Loucy (cell line): Measurements from ENCODE around the gene AGBL3.

Source experiments
- H2AFZ ChIP-seq: fragments of 200-600 bp; sonication (generic); 2 replicates; pipeline ENCODE4 v1.6.0; 2016; ENCODE audit warnings: antibody characterized with exemption, mild to moderate bottlenecking, low read length, moderate library complexity
- H3F3A ChIP-seq: fragments of 200-600 bp; 2 replicates; pipeline ENCODE4 v1.6.0; 2016; ENCODE audit warnings: antibody characterized with exemption, low read depth, mild to moderate bottlenecking
- H3K27me3 ChIP-seq: fragments of 200-600 bp; sonication (generic); 2 replicates; pipeline ENCODE4 v1.6.1; 2014; ENCODE audit warnings: low read length, mild to moderate bottlenecking; ENCODE audit not compliant: insufficient read depth, poor library complexity, severe bottlenecking
- H3K36me3 ChIP-seq: fragments of 200-600 bp; sonication (generic); 2 replicates; pipeline ENCODE4 v1.6.1; 2016; ENCODE audit warnings: low read length; ENCODE audit not compliant: insufficient read depth
- H3K4me1 ChIP-seq: fragments of 200-600 bp; sonication (generic); 2 replicates; pipeline ENCODE4 v1.5.1; 2014; ENCODE audit warnings: low read length, mild to moderate bottlenecking; ENCODE audit not compliant: insufficient read depth, poor library complexity, severe bottlenecking
- H3K4me2 ChIP-seq: fragments of 200-600 bp; sonication (generic); 2 replicates; pipeline ENCODE4 v1.6.0; 2014; ENCODE audit warnings: antibody characterized with exemption, low read length, low read depth, mild to moderate bottlenecking; ENCODE audit not compliant: poor library complexity, severe bottlenecking
- H3K4me3 ChIP-seq: fragments of 200-600 bp; sonication (generic); 2 replicates; pipeline ENCODE4 v1.5.1; 2014; ENCODE audit warnings: low read length, mild to moderate bottlenecking, mixed read lengths; ENCODE audit not compliant: poor library complexity, severe bottlenecking
- H3K79me2 ChIP-seq: fragments of 200-600 bp; sonication (generic); 2 replicates; pipeline ENCODE4 v1.6.1; 2014; ENCODE audit warnings: low read length; ENCODE audit not compliant: insufficient read depth
- H3K9ac ChIP-seq: fragments of 200-600 bp; sonication (generic); 2 replicates; pipeline ENCODE4 v1.6.0; 2014; ENCODE audit warnings: mild to moderate bottlenecking, low read depth, low read length, moderate library complexity; ENCODE audit not compliant: poor library complexity, severe bottlenecking
- H3K9me2 ChIP-seq: fragments of 200-600 bp; sonication (generic); replicated peaks from 2 replicates; pipeline ENCODE4 v1.6.1; 2016; ENCODE audit warnings: low read depth, low read length, mixed read lengths
- H3K9me3 ChIP-seq: fragments of 200-600 bp; sonication (generic); 2 replicates; pipeline ENCODE4 v1.6.1; 2014; ENCODE audit warnings: mild to moderate bottlenecking, antibody characterized with exemption, low read length, low read depth; ENCODE audit not compliant: insufficient read depth
- H4K20me1 ChIP-seq: fragments of 200-600 bp; sonication (generic); 2 replicates; pipeline ENCODE4 v1.6.0; 2014; ENCODE audit warnings: antibody characterized with exemption, low read length, mild to moderate bottlenecking; ENCODE audit not compliant: insufficient read depth, poor library complexity, severe bottlenecking
- EZH2phosphoT487 ChIP-seq: fragments of 200-600 bp; IDR thresholded peaks from 2 replicates; pipeline ENCODE4 v1.6.1; 2018; ENCODE audit warnings: antibody characterized with exemption, mild to moderate bottlenecking, moderate library complexity, borderline replicate concordance
- TF ChIP-seq, protein P1 (sequence below): fragments of 200-600 bp; sonication (generic); conservative IDR thresholded peaks from 2 replicates; pipeline ENCODE4 v1.5.1; 2014; ENCODE audit warnings: mild to moderate bottlenecking, antibody characterized with exemption, low read length

Gene AGBL3

DNA sequence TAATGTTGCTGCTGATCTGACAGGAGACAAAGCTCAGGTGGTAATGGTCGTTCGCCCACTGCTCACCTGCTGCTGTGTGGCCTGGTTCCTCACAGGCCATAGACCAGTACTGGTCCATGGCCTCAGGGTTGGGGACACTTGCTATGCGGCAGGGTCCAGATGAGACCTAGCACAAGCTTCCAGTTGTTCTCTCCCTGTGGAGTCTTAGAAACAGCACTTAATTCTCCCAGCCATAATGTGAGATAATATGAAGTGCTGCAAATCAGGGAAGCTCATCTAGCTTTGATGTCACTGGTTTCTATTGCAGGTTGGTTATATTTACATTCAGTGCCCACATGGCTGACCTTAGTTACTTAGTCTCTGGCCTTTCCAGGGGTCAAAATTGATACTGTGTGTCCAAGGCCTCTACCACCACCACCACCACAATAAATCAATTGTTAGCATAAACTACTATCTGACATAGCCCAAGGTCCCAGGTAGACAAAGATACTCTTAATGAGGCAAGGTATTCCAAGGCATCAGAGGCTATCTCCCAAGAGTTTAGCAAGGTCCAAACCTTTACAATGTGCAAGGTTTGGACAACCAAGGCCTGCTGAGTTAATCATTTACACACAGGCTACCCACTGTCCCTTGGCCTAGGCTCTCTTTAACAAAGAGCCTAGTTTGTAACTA is 11.0 kb downstream of the AGBL3 start:
- H2AFZ ChIP-seq = no peak overlapping the region
- H3K79me2 ChIP-seq = no peaks in the 10 kb centered on the region
- no peak overlapping the region for H3K4me2 ChIP-seq
- no peaks in the 10 kb centered on the region for H4K20me1 ChIP-seq
- TF ChIP-seq, protein P1, sequence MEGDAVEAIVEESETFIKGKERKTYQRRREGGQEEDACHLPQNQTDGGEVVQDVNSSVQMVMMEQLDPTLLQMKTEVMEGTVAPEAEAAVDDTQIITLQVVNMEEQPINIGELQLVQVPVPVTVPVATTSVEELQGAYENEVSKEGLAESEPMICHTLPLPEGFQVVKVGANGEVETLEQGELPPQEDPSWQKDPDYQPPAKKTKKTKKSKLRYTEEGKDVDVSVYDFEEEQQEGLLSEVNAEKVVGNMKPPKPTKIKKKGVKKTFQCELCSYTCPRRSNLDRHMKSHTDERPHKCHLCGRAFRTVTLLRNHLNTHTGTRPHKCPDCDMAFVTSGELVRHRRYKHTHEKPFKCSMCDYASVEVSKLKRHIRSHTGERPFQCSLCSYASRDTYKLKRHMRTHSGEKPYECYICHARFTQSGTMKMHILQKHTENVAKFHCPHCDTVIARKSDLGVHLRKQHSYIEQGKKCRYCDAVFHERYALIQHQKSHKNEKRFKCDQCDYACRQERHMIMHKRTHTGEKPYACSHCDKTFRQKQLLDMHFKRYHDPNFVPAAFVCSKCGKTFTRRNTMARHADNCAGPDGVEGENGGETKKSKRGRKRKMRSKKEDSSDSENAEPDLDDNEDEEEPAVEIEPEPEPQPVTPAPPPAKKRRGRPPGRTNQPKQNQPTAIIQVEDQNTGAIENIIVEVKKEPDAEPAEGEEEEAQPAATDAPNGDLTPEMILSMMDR = no peak
- TF ChIP-seq EZH2phosphoT487 = no peak
- H3K27me3 ChIP-seq = no peaks in the 10 kb centered on the region
- H3F3A ChIP-seq = no peaks in the 10 kb centered on the region
- no peaks in the 10 kb centered on the region for H3K36me3 ChIP-seq
- no peak overlapping the region for H3K9ac ChIP-seq
- H3K4me1 ChIP-seq = no peaks in the 10 kb centered on the region
- no peaks in the 10 kb centered on the region for H3K9me2 ChIP-seq
- H3K9me3 ChIP-seq = no peaks in the 10 kb centered on the region
- H3K4me3 ChIP-seq = no peak overlapping the region

DNA sequence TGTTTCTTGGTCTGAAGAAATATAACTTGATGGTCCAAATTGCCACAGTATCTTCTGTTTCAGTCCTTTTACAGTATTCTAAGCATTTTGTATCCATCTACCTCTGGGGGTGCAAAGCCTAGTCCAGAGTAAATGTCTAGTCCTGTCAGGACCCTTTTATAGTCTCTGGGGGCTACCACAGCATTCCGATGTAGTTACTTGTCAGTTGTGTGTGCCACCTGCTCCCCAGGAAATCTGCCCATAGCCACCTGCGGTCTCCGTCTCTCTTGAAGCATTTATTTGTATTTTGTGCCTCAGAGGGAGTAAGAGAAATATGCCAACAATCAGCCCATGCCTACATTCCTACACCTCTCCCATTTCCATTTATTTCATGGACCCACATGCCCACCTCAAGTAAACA is 12.8 kb downstream of the AGBL3 start:
- Histone ChIP-seq H3K9me3 (no peaks in the 10 kb centered on the region), H3F3A (no peaks in the 10 kb centered on the region), H3K4me1 (no peaks in the 10 kb centered on the region), H2AFZ (no peak overlapping the region), H3K9ac (no peak overlapping the region), H3K4me2 (no peak overlapping the region), H3K27me3 (no peaks in the 10 kb centered on the region), H4K20me1 (no peaks in the 10 kb centered on the region), H3K79me2 (no peaks in the 10 kb centered on the region), H3K9me2 (no peaks in the 10 kb centered on the region), H3K4me3 (no peak overlapping the region), H3K36me3 (no peaks in the 10 kb centered on the region)
- TF ChIP-seq, protein P1 = no peak
- TF ChIP-seq EZH2phosphoT487 = no peak

DNA sequence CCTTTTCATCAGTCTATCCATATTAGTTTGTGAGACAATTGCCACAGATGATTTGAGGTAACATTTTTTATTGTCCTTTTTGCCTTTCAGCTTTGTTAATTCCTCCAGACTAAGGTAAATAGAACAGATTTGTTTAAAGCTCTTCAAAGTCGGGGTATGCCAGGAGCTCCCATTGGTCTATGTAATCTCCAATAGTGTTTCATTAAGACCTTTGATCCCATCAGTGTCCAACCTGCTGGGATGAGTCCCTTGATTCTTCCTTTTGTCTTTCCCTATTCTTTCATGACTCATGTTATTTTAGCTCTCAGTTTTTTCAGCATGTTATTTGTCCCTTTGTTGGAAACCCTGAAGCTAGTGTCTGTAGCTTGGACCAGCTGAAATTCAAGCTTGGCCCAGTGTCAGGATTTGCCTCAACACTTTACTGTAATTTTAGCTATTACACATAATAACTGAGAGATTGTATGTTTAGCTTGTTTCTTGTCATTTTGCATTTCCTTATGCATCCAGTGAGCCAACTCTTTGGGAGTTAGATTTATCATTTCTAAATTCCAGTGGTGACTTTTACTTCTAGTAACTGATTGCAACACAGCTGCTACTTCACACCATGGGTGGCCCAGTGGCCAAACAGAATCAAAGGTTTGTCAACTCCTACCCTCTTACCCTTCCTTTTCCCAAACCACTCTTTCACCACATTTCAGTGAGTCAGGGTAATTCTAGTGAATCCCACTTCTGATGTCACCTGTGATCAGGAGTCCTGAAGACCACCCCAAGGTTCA is 15.3 kb downstream of the AGBL3 start:
- H2AFZ ChIP-seq = no peak overlapping the region
- H3K36me3 ChIP-seq = no peaks in the 10 kb centered on the region
- no peaks in the 10 kb centered on the region for H3K4me1 ChIP-seq
- H3K79me2 ChIP-seq = no peaks in the 10 kb centered on the region
- H3K9me2 ChIP-seq = no peaks in the 10 kb centered on the region
- no peak overlapping the region for H3K4me3 ChIP-seq
- no peaks in the 10 kb centered on the region for H3K27me3 ChIP-seq
- no peaks in the 10 kb centered on the region for H3K9me3 ChIP-seq
- no peak overlapping the region for H3K4me2 ChIP-seq
- no peaks in the 10 kb centered on the region for H4K20me1 ChIP-seq
- H3F3A ChIP-seq = no peaks in the 10 kb centered on the region
- TF ChIP-seq, protein P1 = no peak
- TF ChIP-seq EZH2phosphoT487 = no peak
- H3K9ac ChIP-seq = no peak overlapping the region
